T-helper 1 cell (primary cell): ENCODE results near the gene PAK1.

Experiments used
- DNase-seq, 5 donors: peaks; one replicate each; pipeline ENCODE4 v3.0.0-alpha.2; 2012 to 2020

The PAK1 gene

GRCh38 chr11:77472991-77473800, 698 bp downstream of the PAK1 start:
- peak; percentile 13 to 57 (median 32) for DNase-seq

DNA sequence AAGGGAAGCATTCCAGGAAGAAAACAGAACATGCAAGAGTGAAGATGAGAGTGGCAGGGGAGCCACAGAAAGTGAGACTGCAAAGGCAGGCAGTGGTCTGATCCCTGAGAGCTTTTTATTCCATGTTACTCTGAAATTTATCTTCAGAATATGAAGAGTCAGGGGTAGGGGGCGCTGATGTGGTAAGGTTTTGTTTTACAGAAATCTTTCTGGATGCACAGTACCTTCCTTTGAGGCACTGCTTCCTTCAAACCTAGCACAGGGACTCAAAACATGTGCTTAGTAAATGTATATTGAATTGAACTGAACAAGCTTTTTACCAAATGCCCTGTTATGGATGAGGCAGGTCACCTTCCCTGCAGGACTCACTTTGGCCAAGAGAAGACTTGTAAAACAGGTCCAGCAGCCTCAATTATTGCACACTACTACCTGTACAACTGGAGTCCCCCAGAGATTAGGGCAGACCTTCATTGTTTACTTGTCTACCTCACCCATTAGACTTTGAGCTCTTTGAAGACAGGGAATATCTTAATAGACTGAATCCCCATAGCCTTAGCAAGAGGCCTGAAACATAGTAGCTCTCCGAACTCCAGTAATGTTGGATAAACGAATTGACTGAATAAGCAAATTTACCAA, 2.2 kb downstream of the PAK1 start:
- peak in 1 of 5 donors; percentile 2 for DNase-seq

DNA sequence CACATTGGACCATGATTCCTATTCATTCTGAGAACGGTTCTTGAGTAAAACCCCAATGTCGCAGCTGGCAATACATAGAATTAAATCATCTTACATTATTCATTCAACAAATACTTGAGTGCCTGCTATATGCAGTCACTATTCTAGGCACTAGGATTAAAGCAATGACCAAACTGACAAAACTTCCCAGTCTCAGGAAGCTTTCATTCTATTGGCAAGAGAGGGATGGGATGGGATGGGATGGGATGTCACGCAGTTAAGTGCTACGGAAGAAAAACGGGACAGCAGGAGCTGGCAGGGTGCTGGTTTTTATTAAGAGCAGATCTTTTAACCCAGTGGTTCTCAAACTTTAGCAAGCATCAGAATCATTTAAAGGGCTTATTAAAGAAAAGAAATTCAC, 2.9 kb downstream of the PAK1 start:
- DNase-seq, result no peak

DNA sequence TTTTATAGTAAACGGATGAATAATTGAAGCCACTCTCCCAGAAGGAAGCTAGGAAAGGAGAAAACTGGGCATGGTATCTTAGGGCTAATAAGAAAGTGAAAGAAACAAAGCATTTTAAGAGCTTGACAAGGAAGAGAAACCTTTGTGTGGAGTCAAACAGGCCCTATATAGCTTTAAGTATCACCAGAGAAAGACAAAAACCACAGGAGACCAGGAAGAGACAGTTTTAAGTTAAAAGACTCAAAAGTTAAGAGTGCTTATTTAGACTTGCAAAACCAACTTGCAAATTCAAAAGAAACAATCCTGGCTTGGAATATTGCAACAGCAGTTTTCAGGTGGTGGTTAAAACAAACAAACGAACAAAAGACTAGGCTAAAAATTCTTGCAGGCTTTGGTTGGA, 3.4 kb downstream of the PAK1 start:
- no peak for DNase-seq

DNA sequence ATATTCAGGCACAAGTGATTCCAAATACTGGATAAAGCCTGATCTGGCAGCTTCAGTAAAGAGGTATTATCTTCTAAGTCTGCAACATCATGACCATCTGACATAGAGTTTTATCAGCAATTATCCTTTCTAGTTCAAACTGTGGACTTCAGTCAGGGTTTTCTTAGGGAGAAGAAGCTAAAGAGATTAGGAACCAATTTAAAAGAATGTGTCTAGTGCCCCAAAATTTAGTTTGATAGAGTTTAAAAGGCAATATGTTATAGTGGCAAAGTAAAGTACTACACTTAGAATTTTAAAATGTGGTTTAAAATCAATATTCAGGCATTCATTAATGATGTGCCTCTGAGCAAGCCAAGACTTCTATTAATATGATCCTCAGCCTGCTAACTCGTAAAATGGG, 5.4 kb downstream of the PAK1 start:
- DNase-seq, result no peak

GRCh38 chr11:77467993-77468392, 5.9 kb downstream of the PAK1 start:
- DNase-seq, result no peak

- no peak for DNase-seq
Observed at GRCh38 chr11:77467233-77467632, 6.7 kb downstream of the PAK1 start.

- no peak for DNase-seq
Observed at GRCh38 chr11:77457340-77457739, 16.6 kb downstream of the PAK1 start.

- no peak for DNase-seq
Observed at GRCh38 chr11:77455740-77456139, 18.2 kb downstream of the PAK1 start.

DNA sequence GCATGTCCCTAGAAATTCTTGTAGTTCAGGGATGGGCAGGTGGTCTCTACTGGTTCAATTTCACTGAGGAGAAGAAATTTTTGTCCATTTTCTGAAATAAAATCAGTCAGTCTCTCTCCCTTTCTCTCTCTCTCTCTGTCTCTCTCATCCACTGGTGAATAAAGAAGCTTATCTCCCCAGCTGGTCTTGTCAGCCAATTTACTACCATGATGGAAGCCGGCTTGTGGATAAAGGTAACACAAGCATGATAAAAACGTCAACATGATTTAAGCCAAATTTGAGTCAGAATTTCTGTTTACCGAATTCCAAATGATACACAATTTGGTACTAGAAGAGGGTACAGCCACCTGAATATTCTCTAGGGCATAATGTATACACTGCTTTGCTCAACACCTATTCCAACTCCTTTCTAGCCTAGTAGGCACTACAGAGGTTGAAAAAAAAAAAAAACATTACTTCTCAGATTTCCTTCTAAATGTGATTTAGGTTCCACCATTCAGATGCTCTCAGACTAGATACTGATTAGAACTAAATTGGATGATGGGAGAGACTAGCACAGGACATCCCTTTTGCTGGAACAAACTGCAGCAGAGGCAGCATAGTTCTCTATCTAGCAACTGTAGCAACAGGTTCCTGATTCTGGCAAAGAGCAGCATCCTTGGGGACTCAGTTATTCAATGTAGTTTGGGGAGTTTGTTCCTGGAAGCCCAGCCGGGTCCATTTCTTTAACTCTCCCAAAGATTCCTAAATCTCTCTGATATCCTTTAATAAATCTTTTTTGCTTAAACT, 18.8 kb downstream of the PAK1 start:
- no peak for DNase-seq

DNA sequence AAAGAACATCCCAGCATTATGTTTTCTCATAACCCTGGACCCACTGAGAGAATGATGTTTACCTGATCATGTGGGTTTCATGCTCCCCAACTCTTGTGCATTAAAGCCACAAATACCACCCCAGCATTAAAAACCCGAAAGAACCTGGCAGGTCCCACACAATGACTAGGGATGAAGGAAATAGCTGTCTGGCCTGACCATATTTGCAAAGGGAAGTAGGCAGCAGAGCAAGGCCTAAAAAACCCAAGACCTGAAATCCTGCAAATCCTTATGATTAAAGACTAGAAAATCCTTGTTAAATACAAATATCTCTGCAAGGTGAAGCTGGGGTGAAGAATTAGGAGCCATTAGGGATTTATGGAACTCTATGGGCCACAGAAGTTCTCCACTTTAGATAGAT, 23.7 kb downstream of the PAK1 start:
- DNase-seq, result no peak

- DNase-seq, result no peak
Observed at GRCh38 chr11:77449784-77450183, 24.1 kb downstream of the PAK1 start.

GRCh38 chr11:77449060-77449521, 24.8 kb downstream of the PAK1 start:
- peak in 1 of 5 donors; percentile 2 for DNase-seq

DNA sequence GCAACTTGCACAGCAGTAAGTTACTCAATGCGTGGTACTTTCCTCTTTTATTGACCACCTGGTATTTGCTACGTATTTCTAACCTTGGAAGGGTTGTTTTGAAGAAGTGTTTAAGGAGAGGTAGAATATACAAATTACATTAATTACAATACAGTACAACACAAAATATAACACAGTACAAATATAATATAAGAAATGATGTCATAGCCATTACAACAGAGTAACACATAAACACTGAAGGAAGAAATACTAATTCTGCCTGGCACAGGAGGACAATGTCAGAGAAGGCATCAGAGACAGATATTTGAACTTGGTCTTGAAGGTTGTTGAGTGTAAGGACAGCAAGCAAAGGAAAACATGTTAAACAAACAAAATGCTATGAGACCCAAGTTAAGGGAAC, 25.6 kb downstream of the PAK1 start:
- DNase-seq, result no peak

- DNase-seq, result no peak
Observed at GRCh38 chr11:77446911-77447629, 26.8 kb downstream of the PAK1 start.

- DNase-seq, result no peak
Observed at GRCh38 chr11:77444261-77444660, 29.6 kb downstream of the PAK1 start.

DNA sequence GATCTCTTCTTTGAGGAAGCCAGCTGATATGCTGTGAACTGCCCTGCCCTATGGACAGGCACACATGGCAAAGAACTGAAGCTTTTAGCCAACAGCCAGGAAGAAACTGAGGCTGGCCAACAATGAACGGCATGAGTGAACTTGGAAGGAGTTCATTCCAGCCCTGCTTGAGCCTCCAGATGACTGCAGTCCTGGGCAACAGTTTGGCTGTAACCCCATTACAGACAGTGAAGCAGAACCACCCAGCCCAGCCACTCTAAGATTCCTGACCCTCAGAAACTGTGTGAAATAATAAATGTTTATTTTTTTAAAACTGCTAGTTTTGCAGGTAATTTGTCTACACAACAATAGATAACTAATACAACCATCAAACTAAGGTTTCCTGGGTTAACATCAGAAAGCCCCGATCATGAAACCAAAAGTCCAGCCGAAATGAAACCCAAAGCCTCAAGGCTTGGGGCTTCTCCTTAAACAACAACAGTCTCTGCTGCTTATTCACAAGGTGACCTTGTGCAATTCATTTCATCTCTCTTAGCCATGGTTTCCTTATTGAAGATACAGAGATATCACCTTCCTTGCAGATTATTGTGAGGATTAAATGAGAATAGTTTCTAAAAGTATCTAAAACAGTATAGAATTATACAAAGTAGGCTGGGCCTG, 31.4 kb downstream of the PAK1 start:
- no peak for DNase-seq

DNA sequence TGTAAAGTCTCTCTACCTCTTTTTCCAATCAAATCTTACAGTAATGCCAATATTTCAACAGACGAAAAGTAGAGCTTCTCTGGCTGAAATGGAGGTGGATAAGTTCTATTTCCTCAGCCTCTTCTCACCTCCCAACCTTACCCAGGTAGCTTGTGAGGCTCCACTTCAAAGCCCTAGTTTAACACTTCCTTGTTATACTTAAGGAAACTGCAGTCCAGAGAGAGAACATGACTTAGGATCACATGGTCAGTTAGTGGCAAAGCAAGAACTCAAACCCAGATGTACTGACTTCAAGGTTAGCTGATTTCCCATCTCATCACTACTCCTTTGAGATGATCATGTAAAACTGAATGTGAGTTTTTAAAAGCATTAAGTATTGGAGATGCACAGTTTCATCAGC, 32.5 kb downstream of the PAK1 start:
- no peak for DNase-seq

- no peak for DNase-seq
Observed at GRCh38 chr11:77440678-77441077, 33.2 kb downstream of the PAK1 start.

GRCh38 chr11:77438487-77438886, 35.4 kb downstream of the PAK1 start:
- DNase-seq, result no peak

GRCh38 chr11:77436969-77437368, 36.9 kb downstream of the PAK1 start:
- no peak for DNase-seq

GRCh38 chr11:77436506-77436905, 37.4 kb downstream of the PAK1 start:
- no peak for DNase-seq
